22Rv1 (cell line): ENCODE data around the gene MT1M.
"Not testable (repeated sequence)": the region's sequence is repeated elsewhere in the genome, so short reads cannot be mapped to it uniquely, and the experiment has no call there.

ENCODE experiments used
- ZFX ChIP-seq: fragments of 450-650 bp; IDR thresholded peaks from 2 replicates; pipeline ENCODE4 v1.6.1; 2017; ENCODE audit warnings: antibody characterized with exemption, borderline replicate concordance
- TF ChIP-seq, protein P1 (sequence below): fragments of 450-650 bp; IDR thresholded peaks from 2 replicates; pipeline ENCODE4 v1.5.1; 2017; ENCODE audit warnings: mild to moderate bottlenecking

DNA sequence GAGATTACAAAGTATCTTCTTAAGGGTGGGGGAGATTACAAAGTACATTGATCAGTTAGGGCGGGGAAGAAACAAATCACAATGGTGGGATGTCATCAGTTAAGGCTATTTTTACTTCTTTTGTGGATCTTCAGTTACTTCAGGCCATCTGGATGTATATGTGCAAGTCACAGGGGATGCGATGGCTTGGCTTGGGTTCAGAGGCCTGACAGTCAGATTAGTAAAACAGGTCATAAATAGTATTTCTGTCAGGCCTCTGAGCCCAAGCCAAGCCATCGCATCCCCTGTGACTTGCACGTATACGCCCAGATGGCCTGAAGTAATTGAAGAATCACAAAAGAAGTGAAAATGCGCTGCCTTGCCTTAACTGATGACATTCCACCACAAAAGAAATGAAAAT is 42.1 kb downstream of the MT1M start:
- TF ChIP-seq, protein P1, sequence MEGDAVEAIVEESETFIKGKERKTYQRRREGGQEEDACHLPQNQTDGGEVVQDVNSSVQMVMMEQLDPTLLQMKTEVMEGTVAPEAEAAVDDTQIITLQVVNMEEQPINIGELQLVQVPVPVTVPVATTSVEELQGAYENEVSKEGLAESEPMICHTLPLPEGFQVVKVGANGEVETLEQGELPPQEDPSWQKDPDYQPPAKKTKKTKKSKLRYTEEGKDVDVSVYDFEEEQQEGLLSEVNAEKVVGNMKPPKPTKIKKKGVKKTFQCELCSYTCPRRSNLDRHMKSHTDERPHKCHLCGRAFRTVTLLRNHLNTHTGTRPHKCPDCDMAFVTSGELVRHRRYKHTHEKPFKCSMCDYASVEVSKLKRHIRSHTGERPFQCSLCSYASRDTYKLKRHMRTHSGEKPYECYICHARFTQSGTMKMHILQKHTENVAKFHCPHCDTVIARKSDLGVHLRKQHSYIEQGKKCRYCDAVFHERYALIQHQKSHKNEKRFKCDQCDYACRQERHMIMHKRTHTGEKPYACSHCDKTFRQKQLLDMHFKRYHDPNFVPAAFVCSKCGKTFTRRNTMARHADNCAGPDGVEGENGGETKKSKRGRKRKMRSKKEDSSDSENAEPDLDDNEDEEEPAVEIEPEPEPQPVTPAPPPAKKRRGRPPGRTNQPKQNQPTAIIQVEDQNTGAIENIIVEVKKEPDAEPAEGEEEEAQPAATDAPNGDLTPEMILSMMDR: not testable (repeated sequence)
- not testable (repeated sequence) for TF ChIP-seq ZFX
